Germinal center (tissue), 1 donor: ENCODE measurements around the gene DDTL.
"Not testable (repeated sequence)": the region's sequence is repeated elsewhere in the genome, so short reads cannot be mapped to it uniquely, and the experiment has no call there.

Experiments
- DNase-seq: peaks from one replicate; pipeline ENCODE4 v3.0.0; 2012; ENCODE audit warnings: mixed read lengths, low spot score

DDTL gene

GRCh38 chr22:23966568-23966967 is at the start of gene DDTL:
DDTL (plus strand) TSS chr22:23966888; CDS start chr22:23966915, 27 bp downstream.
- not testable (repeated sequence) for DNase-seq

- not testable (repeated sequence) for DNase-seq
Measured at GRCh38 chr22:23920267-23920611, 46.4 kb upstream of the DDTL start.

GRCh38 chr22:23921586-23922201 is 45.0 kb upstream of the DDTL start:
- not testable (repeated sequence) for DNase-seq

- DNase-seq: no peak
Measured at GRCh38 chr22:23922921-23923320, 43.8 kb upstream of the DDTL start.

GRCh38 chr22:23925020-23925606 is 41.6 kb upstream of the DDTL start:
- DNase-seq: no peak

- no peak for DNase-seq
Measured at GRCh38 chr22:23926561-23926960, 40.1 kb upstream of the DDTL start.

GRCh38 chr22:23938328-23939016 is 28.2 kb upstream of the DDTL start:
- DNase-seq: no peak

GRCh38 chr22:23939017-23939357 is 27.7 kb upstream of the DDTL start:
- no peak for DNase-seq

- not testable (repeated sequence) for DNase-seq
Measured at GRCh38 chr22:23940166-23940565, 26.5 kb upstream of the DDTL start.

- DNase-seq: not testable (repeated sequence)
Measured at GRCh38 chr22:23947391-23947790, 19.3 kb upstream of the DDTL start.

- not testable (repeated sequence) for DNase-seq
Measured at GRCh38 chr22:23949764-23950163, 16.9 kb upstream of the DDTL start.

GRCh38 chr22:23951383-23951782 is 15.3 kb upstream of the DDTL start:
- DNase-seq: not testable (repeated sequence)

GRCh38 chr22:23952794-23953405 is 13.8 kb upstream of the DDTL start:
- DNase-seq: not testable (repeated sequence)

- not testable (repeated sequence) for DNase-seq
Measured at GRCh38 chr22:23953485-23953884, 13.2 kb upstream of the DDTL start.

GRCh38 chr22:23954193-23954990 is 12.3 kb upstream of the DDTL start:
- not testable (repeated sequence) for DNase-seq

GRCh38 chr22:23954991-23955305 is 11.7 kb upstream of the DDTL start:
- DNase-seq: not testable (repeated sequence)

- not testable (repeated sequence) for DNase-seq
Measured at GRCh38 chr22:23955886-23956285, 10.8 kb upstream of the DDTL start.

- DNase-seq: peak; percentile 42
Measured at GRCh38 chr22:23956301-23956900, 10.3 kb upstream of the DDTL start.

- DNase-seq: not testable (repeated sequence)
Measured at GRCh38 chr22:23961084-23961771, 5.5 kb upstream of the DDTL start, which contains the start of gene GSTT2B. GSTT2B (minus strand) TSS chr22:23961195; CDS start chr22:23961131, 64 bp downstream.

GRCh38 chr22:23966094-23966493 is 594 bp upstream of the DDTL start:
- not testable (repeated sequence) for DNase-seq

- DNase-seq: no peak
Measured at GRCh38 chr22:23969071-23969470, 2.4 kb downstream of the DDTL start.
